ENCODE data around the gene TIMM8A. TPM values are rescaled to one million over a fixed set of nuclear protein-coding genes. Genes with fewer than 3 reads are reported as not detected.

Gene TIMM8A, protein sequence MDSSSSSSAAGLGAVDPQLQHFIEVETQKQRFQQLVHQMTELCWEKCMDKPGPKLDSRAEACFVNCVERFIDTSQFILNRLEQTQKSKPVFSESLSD
- 22.1 and 22.4 TPM in 2 replicates for total RNA-seq (ENCODE audit: low replicate concordance)
- long read RNA-seq, transcript TIMM8A-205 (2 exons, 1,194 nt), result major isoform, 19 of 24 reads
- long read RNA-seq, partial matches to known transcripts, result 0 of 24 reads
- long read RNA-seq, other reads (novel, unspliced or antisense), result 3 of 24 reads

DNA sequence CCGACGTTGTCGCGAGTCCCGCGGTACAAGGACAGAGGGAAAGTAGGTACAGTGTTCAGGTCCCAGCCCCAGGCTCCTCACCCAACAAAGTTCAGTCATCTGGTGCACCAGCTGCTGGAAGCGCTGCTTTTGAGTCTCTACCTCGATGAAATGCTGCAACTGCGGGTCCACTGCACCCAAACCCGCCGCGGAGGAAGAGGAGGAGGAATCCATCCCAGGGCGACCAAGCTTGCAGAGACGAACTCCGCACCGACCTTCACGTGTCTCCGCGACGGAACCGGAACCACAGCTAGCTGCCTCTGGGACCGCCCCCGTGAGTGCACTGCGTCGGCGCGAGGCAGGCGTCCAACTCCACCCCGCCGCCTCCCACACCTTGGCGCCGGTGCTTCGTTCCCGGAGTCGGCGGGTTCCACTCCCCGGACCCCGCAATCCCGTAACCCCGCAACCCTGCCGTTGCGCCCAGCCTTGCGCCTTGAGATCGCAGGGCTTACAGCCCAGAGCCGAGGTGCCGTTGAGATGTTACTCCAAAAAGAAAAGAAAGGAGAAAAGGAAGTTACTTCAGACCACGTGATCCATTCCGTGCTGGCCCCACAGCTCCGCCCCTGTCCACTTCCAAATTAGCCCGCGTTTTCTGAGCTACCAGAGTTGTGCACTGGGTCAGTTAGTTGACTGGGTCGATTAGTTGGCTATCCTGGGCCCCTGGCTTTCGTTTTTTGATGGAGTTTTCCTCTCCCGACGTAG lies at the start of gene TIMM8A:
Gene TIMM8A, minus strand, starts transcription at position 291 of the 741 bp plus-strand sequence. Its CDS starts 78 bp downstream, at position 213.
- Mint-ChIP-seq H3K4me1 (ENCODE audit: unreplicated experiment) (peaks cover 5% of the 10 kb centered on the region), H3K4me3 (peak within 1 kb of the TSS; percentile 90)
- TF ChIP-seq, protein P1, sequence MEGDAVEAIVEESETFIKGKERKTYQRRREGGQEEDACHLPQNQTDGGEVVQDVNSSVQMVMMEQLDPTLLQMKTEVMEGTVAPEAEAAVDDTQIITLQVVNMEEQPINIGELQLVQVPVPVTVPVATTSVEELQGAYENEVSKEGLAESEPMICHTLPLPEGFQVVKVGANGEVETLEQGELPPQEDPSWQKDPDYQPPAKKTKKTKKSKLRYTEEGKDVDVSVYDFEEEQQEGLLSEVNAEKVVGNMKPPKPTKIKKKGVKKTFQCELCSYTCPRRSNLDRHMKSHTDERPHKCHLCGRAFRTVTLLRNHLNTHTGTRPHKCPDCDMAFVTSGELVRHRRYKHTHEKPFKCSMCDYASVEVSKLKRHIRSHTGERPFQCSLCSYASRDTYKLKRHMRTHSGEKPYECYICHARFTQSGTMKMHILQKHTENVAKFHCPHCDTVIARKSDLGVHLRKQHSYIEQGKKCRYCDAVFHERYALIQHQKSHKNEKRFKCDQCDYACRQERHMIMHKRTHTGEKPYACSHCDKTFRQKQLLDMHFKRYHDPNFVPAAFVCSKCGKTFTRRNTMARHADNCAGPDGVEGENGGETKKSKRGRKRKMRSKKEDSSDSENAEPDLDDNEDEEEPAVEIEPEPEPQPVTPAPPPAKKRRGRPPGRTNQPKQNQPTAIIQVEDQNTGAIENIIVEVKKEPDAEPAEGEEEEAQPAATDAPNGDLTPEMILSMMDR (conservative IDR thresholded peaks at IDR 0.05), result no peak

DNA sequence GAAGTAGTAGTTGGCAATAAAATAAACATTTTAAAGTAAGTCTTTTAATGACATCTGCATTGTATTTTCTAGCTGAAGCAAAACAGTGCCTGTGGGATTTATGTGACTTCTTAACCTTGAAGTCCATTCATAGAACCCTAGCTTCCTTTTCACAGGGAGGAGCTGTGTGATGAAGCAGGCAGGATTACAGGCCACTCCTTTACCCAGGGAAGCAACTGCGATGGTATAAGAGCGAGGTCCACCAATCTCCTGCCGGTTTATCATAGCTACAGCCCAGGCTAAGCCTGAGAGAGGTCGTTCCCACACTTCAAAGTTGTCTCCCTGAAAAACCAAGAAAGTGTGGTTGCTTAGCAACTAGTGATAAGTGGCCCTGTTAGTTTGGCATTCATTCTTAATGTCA lies 49.2 kb upstream of the TIMM8A start:
- TF ChIP-seq, protein P1 (conservative IDR thresholded peaks at IDR 0.05), result no peak
- Mint-ChIP-seq H3K27me3 (no peaks in the 10 kb centered on the region), H3K9me3 (no peaks in the 10 kb centered on the region), H3K4me1 (ENCODE audit: unreplicated experiment) (no peaks in the 10 kb centered on the region), H3K4me3 (no peak overlapping the region), H3K27ac (no peak overlapping the region), H3K36me3 (peaks cover 15% of the 10 kb centered on the region)
- no peak for DNase-seq (ENCODE audit: extremely low spot score, unreplicated experiment)

More for the DNA sequence above, at the start of gene TIMM8A:
- Mint-ChIP-seq H3K9me3 (no peaks in the 10 kb centered on the region), H3K36me3 (no peaks in the 10 kb centered on the region), H3K27me3 (no peaks in the 10 kb centered on the region), H3K27ac (peak within 1 kb of the TSS; percentile 71)
- DNase-seq (ENCODE audit: extremely low spot score, unreplicated experiment), result peak; percentile 68

DNA sequence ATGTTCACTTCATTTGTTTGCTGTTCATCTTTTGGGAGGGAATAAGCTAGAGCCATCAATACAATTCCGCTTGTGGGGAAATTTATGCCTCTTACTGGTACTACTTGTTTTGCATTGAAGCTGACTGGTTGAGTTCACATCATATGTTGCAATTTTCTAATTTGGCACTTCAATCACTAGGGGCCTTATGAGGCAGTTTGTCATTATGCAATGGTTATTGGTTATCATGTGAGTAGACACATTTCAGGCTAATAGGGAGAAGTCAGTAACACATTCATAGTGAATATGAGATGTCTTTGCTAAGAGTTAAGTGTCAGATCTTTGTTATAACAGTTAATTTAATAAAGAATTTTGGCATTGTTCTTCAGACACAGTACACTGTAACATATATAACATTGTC lies 47.2 kb upstream of the TIMM8A start:
- Mint-ChIP-seq H3K9me3 (no peaks in the 10 kb centered on the region), H3K27ac (no peak overlapping the region), H3K36me3 (peaks cover 21% of the 10 kb centered on the region), H3K4me3 (no peak overlapping the region), H3K27me3 (no peaks in the 10 kb centered on the region), H3K4me1 (ENCODE audit: unreplicated experiment) (no peaks in the 10 kb centered on the region)
- DNase-seq (ENCODE audit: extremely low spot score, unreplicated experiment), result no peak
- TF ChIP-seq, protein P1 (conservative IDR thresholded peaks at IDR 0.05), result no peak

DNA sequence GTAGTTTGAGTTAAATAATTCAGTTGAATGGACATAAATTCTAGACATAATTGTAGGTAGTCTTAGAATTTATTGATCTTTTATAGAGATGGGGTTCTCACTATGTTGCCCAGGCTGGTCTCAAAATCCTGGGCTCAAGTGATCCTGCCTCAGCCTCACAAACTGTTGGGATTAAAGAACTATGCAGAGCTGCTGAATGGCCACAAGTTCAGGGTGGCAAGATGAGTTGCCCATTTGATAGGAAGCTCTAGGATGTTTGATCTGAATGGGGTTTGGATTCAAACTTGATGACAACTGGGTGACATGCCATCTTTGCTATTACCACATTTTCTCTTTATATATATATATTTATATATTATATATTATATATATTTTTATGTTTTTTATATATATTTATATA lies 45.8 kb upstream of the TIMM8A start:
- H3K9me3 Mint-ChIP-seq, result no peaks in the 10 kb centered on the region

DNA sequence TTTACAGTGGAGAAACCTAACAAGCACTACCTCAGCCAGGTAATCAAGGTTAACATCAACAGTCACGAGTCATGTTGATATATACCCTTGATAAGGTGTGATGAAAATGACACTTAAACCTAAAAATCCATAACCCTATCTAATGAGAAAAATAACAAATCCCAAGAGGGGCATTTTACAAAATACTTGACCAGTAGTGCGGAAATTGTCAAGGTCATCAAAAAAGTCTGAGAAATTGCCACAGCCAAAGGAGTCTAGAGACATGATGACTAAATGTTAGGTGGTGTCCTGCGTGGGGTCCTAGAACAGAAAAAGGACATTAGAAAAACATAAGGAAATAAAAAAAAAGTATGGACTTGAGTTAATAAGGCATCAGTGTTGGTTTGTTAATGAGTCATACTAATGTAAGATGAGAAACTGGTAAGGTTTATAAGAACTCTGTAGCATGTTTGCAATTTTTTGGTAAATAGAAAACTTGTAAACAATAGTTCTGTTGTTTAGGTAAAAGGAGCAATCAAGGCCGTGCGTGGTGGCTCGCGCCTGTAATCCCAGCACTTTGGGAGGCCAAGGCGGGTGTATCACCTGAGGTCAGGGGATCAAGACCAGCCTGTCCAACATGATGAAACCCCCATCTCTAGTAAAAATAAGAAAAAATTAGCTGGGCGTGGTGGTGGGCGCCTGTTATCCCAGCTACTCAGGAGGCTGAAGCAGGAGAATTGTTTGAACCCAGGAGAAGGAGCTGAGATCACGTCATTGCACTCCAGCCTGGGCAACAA lies 45.2 kb upstream of the TIMM8A start:
- Mint-ChIP-seq H3K27ac (no peak overlapping the region), H3K9me3 (no peaks in the 10 kb centered on the region), H3K27me3 (no peaks in the 10 kb centered on the region), H3K36me3 (peaks cover 16% of the 10 kb centered on the region), H3K4me1 (ENCODE audit: unreplicated experiment) (no peaks in the 10 kb centered on the region), H3K4me3 (peak overlapping the region; percentile 26)
- no peak for DNase-seq (ENCODE audit: extremely low spot score, unreplicated experiment)
- TF ChIP-seq, protein P1 (conservative IDR thresholded peaks at IDR 0.05), result no peak

More for the DNA sequence above, 45.8 kb upstream of the TIMM8A start:
- no peaks in the 10 kb centered on the region for H3K4me1 Mint-ChIP-seq (ENCODE audit: unreplicated experiment)
- H3K27ac Mint-ChIP-seq, result no peak overlapping the region
- no peak overlapping the region for H3K4me3 Mint-ChIP-seq
- H3K27me3 Mint-ChIP-seq, result no peaks in the 10 kb centered on the region
- TF ChIP-seq, protein P1 (conservative IDR thresholded peaks at IDR 0.05), result no peak
- no peak for DNase-seq (ENCODE audit: extremely low spot score, unreplicated experiment)
- peaks cover 16% of the 10 kb centered on the region for H3K36me3 Mint-ChIP-seq

Data from type B pancreatic cell (in vitro differentiated cells).